ENCODE results near the gene CCNF. TPM values are rescaled to one million over a fixed set of nuclear protein-coding genes. Genes with fewer than 3 reads are reported as not detected.

Gene CCNF
- total and polyA plus RNA-seq, 10 of the 15 experiments (the other 5 are each of a cell fraction or from before 2014, with no cell fraction given): 4.0 to 63.2 (median 27.5) TPM

DNA sequence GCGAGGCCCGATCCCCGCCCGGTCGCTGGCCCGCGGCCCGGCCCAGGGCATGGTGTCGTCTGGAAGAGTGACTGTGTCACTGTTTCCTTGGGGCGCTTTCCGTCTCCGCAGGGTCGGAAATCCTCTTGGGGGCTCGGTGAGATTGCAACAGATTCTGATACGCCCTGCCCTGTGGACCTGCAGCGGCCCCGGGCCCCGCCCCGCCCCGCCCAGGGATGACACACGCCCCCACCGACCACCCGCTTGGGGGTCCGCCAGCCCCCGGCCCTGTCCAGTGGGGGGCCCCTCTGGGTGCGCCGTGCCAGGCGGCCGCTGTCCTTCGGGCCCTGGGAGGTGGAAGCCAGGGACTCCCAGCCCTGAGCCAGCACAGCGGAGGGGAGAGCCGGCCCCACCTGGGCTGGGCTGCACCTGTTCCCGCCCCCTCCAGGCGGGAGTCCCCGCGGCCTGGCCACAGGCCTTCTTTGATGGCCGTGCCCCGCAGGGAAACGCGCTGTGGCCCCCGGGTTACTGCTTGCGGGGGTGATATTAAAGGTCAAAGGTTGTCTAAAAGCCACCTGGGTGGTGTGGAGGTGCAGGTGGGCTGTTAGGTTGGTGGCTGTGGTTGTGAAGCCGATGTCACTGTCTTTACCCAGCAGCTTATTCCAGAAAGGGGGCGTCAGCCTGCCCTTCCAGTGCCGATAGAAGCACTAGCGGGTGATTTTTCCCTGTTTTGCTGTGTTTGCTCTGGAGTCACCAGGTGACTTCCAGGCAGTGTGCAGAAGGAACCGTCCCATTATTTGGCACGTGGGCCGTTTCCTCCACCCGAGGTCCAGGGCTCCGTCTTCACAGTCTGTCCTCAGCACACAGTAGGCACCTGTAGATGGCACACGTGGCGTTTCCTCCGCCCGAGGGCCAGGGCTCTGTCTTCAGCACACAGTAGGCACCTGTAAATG, 46.4 kb downstream of the CCNF start:
- H2AFZ ChIP-seq (ENCODE audit: control insufficient read depth, low read depth, low read length): peak overlapping the region; percentile 63
- DNase-seq (ENCODE audit: low read depth, low spot score) (no peak), FAIRE-seq (no peak), ATAC-seq (0 out of 3 replicates have a peak, but pooled peaks have one; percentile 7)
- no peaks in the 10 kb centered on the region for H4K20me1 ChIP-seq (ENCODE audit: control insufficient read depth, insufficient read depth)
- H3K27me3 ChIP-seq (replicated peaks in 1 of 2; ENCODE audit: control insufficient read depth in 2 of 2, insufficient read depth in 2 of 2, low read length in 1 of 2): no peaks in the 10 kb centered on the region
- TF ChIP-seq NR2C1 (IDR thresholded peaks at IDR 0.05): 0 out of 2 replicates have a peak, but pooled peaks have one; percentile 26
- no peak for TF ChIP-seq POLR2AphosphoS5 (IDR thresholded peaks at IDR 0.05; ENCODE audit: low read length)
- no peak for TF ChIP-seq ZNF217 (IDR thresholded peaks at IDR 0.05)
- TF ChIP-seq TCF12 (IDR thresholded peaks at IDR 0.05; ENCODE audit: low read depth, low read length): 0 out of 2 replicates have a peak, but pooled peaks have one; percentile 39
- TF ChIP-seq NR2F1 (conservative IDR thresholded peaks at IDR 0.05): 0 out of 2 replicates have a peak, but pooled peaks have one; percentile 15
- TF ChIP-seq ZNF274 (IDR thresholded peaks at IDR 0.05; ENCODE audit: insufficient read depth, insufficient read length): no peak
- TF ChIP-seq, protein P1, sequence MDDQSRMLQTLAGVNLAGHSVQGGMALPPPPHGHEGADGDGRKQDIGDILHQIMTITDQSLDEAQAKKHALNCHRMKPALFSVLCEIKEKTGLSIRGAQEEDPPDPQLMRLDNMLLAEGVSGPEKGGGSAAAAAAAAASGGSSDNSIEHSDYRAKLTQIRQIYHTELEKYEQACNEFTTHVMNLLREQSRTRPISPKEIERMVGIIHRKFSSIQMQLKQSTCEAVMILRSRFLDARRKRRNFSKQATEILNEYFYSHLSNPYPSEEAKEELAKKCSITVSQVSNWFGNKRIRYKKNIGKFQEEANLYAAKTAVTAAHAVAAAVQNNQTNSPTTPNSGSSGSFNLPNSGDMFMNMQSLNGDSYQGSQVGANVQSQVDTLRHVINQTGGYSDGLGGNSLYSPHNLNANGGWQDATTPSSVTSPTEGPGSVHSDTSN (IDR thresholded peaks at IDR 0.05; ENCODE audit: insufficient replicate concordance, low read depth, low read length): no peak
- no peak for TF ChIP-seq KLF5 (IDR thresholded peaks at IDR 0.05; ENCODE audit: partially characterized antibody)
- no peak for TF ChIP-seq CHD2 (IDR thresholded peaks at IDR 0.05; ENCODE audit: borderline replicate concordance, low read depth, low read length)
- no peak for TF ChIP-seq POLR2AphosphoS2 (IDR thresholded peaks at IDR 0.05; ENCODE audit: low read depth, low read length)
- TF ChIP-seq SIX5 (IDR thresholded peaks at IDR 0.05; ENCODE audit: low read depth, low read length, severe bottlenecking): no peak
- no peak for TF ChIP-seq SMAD1 (IDR thresholded peaks at IDR 0.05; ENCODE audit: low read depth, partially characterized antibody)
- ChIA-PET SMC1A (ENCODE audit: uncharacterized antibody, unreplicated experiment) (no interaction called here), RAD21 (ENCODE audit: unreplicated experiment) (interaction anchor here (0.6 to 1.8 kb wide), 4 partner anchors 11 to 129 kb away, joined by 5 to 8 read pairs (median 6); partner anchors contain the start of genes CCNF and TEDC2), POLR2A (interaction anchor here (0.6 to 1.1 kb wide), 5 partner anchors 10 to 163 kb away, joined by 3 to 8 read pairs (median 6); no protein-coding TSS in a partner anchor), CTCF (interaction anchor here (0.8 to 1.6 kb wide), 5 partner anchors 11 to 45 kb away, joined by 3 to 8 read pairs (median 4); partner anchors contain the start of gene TEDC2)
- no peaks in the 10 kb centered on the region for H3K79me2 ChIP-seq (ENCODE audit: control insufficient read depth, insufficient read depth, low read length)
- H3K36me3 ChIP-seq (ENCODE audit: control insufficient read depth in 2 of 2, insufficient read depth in 2 of 2, low read length in 1 of 2): no peaks in the 10 kb centered on the region
- no peak overlapping the region for H3K27ac ChIP-seq (ENCODE audit: control insufficient read depth, insufficient read depth)
- H3K9ac ChIP-seq (ENCODE audit: control insufficient read depth, insufficient read depth, low read length): peak overlapping the region; percentile 65; the same call in 1 of the 2 replicates
- peak overlapping the region; percentile 86 for H3K4me2 ChIP-seq (ENCODE audit: control insufficient read depth, insufficient read depth)
- H3K4me1 ChIP-seq (ENCODE audit: control insufficient read depth, insufficient read depth, low read length): peaks cover 12% of the 10 kb centered on the region
- H3K9me3 ChIP-seq (replicated peaks; ENCODE audit: control insufficient read depth, insufficient read depth, low read length): no peaks in the 10 kb centered on the region
- BruUV-seq (replicated peaks): no TSS peak
- intact Hi-C loops (cut with micrococcal nuclease; ENCODE audit: unreplicated experiment): no loop called here
- in situ Hi-C loops (cut with MboI): no loop called here
- 23% methylated on average over 40 of the region's 55 CpGs for WGBS (ENCODE audit: insufficient coverage, insufficient replicate concordance, low lambda C conversion rate, missing lambda C conversion rate)
- peak overlapping the region; percentile 71 for H3K4me3 ChIP-seq
